Cardiac fibroblast (primary cell): Measurements from ENCODE around the gene RGL2.
"Not testable (repeated sequence)": the region's sequence is repeated elsewhere in the genome, so short reads cannot be mapped to it uniquely, and the experiment has no call there.

Experiments
- DNase-seq, 2 donors: peaks; one replicate each; pipeline versions ENCODE4 v3.0.0 to v3.0.0-alpha.2; 2010; ENCODE audit warnings: low read depth in 2 of 2
- H3K4me3 ChIP-seq, 2 donors: replicated peaks in 1 of 2; 1 replicate in 1 of 2; 2 replicates in 1 of 2; pipeline ENCODE4 v1.5.1; 2011; ENCODE audit warnings: low read depth in 2 of 2, low read length in 2 of 2, mild to moderate bottlenecking in 2 of 2, moderate library complexity in 1 of 2
- TF ChIP-seq, protein P1 (sequence below): IDR thresholded peaks from one replicate; pipeline ENCODE4 v1.5.1; 2011; ENCODE audit warnings: low read depth, mild to moderate bottlenecking, low read length, inconsistent platforms

Gene RGL2

DNA sequence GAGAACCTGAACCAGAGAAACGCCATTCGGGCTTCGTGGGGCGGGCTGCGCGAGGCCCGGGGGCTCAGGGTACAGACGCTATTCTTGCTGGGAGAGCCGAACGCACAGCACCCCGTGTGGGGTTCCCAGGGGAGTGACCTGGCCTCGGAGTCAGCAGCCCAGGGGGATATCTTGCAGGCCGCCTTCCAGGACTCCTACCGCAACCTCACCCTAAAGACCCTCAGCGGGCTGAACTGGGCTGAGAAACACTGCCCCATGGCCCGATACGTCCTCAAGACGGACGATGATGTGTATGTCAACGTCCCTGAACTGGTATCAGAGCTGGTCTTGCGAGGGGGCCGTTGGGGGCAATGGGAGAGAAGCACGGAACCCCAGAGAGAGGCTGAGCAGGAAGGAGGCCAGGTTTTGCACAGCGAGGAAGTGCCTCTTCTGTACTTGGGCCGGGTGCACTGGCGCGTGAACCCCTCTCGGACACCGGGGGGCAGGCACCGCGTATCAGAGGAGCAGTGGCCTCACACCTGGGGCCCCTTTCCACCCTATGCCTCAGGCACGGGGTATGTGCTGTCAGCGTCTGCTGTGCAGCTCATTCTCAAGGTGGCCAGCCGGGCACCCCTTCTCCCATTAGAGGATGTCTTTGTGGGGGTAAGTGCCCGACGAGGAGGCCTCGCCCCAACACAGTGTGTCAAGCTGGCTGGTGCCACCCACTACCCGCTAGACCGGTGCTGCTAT is 20.9 kb downstream of the RGL2 start:
- H3K4me3 ChIP-seq = peak overlapping the region; percentile 46 to 58
- TF ChIP-seq, protein P1, sequence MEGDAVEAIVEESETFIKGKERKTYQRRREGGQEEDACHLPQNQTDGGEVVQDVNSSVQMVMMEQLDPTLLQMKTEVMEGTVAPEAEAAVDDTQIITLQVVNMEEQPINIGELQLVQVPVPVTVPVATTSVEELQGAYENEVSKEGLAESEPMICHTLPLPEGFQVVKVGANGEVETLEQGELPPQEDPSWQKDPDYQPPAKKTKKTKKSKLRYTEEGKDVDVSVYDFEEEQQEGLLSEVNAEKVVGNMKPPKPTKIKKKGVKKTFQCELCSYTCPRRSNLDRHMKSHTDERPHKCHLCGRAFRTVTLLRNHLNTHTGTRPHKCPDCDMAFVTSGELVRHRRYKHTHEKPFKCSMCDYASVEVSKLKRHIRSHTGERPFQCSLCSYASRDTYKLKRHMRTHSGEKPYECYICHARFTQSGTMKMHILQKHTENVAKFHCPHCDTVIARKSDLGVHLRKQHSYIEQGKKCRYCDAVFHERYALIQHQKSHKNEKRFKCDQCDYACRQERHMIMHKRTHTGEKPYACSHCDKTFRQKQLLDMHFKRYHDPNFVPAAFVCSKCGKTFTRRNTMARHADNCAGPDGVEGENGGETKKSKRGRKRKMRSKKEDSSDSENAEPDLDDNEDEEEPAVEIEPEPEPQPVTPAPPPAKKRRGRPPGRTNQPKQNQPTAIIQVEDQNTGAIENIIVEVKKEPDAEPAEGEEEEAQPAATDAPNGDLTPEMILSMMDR = no peak
- DNase-seq = no peak

DNA sequence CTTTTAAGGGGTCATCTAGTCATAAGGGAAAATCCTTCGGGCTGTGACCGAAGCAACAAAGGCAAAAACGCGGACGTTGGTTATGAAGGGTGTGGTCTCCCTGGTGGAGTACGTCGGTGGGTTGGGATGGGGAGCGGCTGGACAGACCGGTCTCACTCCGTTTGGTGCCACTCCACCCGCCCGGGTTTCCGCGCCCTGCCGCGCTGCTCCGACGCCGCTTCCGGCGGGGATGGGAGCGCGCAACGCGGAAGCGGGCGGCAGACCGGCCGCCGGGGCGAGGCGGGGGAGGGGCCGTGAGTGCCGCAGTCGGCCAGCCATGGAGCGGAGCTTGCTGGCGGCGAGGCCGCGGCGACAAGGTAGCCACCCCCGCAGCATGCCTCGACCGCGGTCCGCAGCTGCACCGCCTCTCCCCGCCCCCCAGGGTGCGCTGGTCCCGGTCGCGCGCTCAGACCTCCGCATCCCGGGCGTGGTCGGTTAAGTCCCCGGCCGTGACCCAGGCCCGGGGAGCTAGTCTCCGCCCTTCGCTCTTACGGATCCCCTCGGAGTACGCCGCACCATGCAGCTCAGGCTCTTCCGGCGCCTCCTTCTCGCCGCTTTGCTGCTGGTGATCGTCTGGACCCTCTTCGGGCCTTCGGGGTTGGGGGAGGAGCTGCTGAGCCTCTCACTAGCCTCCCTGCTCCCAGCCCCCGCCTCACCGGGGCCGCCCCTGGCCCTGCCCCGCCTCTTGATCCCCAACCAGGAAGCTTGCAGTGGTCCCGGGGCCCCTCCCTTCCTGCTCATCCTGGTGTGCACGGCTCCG is 21.7 kb downstream of the RGL2 start, which contains the start of gene B3GALT4:
Gene B3GALT4, plus strand, starts transcription at position 260 of the 799 bp plus-strand sequence. Its CDS starts 297 bp downstream, at position 557.
- DNase-seq = peak; percentile 65 to 73
- H3K4me3 ChIP-seq = peak within 1 kb of the TSS; percentile 46 to 58
- TF ChIP-seq, protein P1 = peak; percentile 28

DNA sequence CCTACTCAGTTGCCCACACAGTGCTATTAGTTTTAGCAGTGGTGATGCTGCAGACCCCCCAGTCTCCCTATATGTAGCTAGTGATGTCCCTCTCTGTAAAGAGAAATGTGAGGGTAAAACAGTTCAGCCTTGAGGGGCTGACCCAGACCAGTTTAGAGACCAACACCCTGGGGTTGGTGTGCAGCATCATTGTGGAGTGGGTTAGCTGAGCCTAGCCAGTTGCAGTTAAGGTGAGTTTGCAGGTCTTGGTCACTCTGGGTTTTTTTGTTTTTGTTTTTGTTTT is 22.2 kb downstream of the RGL2 start:
- H3K4me3 ChIP-seq = peak overlapping the region; percentile 35 to 46
- DNase-seq = no peak

DNA sequence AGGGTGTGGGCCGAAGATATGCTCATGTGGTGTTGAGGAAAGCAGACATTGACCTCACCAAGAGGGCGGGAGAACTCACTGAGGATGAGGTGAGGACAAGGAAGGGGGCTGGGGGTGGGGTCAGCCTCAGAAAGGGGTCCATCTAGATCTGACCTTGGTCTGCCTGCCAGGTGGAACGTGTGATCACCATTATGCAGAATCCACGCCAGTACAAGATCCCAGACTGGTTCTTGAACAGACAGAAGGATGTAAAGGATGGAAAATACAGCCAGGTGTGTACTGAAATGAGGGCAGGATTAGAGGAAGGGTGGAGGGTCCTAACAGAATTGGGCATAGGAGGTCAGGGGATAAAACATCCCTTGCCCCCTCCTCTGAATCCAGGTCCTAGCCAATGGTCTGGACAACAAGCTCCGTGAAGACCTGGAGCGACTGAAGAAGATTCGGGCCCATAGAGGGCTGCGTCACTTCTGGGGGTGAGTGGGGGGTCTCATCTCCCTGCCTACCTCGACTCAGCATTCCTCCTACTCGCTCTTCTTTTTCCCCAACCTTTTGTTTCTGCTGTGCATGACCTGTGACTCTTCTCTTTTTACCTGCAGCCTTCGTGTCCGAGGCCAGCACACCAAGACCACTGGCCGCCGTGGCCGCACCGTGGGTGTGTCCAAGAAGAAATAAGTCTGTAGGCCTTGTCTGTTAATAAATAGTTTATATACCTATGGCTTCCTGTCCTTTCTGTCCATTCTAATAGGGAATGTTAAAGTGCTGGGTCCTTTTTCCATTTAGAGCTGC is 22.8 kb downstream of the RGL2 start:
- peak overlapping the region; percentile 7 to 35 for H3K4me3 ChIP-seq
- not testable (repeated sequence) for DNase-seq

More for the DNA sequence above, 22.2 kb downstream of the RGL2 start:
- TF ChIP-seq, protein P1 = no peak

DNA sequence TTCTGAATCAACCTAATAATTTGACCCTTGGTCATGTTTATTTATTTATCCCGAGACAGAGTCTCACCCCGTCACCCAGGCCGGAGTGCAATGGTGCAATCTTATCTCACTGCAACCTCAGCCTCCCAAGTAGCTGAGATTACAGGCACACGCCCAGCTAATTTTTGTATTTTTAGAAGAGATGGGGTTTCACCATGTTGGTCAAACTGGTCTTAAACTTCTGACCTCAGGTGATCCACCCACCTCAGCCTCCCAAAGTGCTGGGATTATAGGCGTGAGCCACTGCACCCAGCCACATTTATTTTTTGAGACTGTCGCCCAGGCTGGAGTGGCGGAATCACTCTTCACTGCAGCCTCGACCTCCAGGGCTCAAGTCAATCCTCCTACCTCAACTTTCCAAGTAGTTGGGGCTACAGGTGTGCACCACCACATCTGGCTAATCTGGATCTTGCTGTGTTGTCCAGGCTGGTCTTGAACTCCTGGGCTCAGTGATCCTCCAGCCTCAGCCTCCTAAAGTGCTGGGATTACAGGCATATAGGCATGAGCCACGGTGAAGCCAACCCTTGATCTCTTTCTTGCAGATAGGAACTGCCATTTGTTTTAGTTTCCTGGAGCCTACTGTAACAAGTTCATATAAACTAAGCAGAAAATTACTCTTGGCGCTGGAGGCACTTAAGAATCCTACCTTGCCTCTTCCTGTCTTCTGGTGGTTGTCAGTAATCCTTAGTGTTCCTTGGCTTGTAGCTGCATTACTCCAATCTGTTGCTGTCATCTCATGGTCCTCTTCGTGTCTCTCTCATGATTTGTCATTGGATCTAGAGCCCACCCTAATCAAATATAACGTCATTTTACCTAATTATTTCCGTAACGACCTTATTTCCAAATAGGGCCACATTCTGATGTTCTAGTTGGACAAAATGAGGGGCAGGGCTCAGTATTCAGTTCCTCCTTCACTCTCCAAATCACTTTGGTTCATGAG is 24.5 kb downstream of the RGL2 start:
- TF ChIP-seq, protein P1 = no peak
- peak overlapping the region; percentile 21 to 95 for H3K4me3 ChIP-seq
- DNase-seq = no peak

DNA sequence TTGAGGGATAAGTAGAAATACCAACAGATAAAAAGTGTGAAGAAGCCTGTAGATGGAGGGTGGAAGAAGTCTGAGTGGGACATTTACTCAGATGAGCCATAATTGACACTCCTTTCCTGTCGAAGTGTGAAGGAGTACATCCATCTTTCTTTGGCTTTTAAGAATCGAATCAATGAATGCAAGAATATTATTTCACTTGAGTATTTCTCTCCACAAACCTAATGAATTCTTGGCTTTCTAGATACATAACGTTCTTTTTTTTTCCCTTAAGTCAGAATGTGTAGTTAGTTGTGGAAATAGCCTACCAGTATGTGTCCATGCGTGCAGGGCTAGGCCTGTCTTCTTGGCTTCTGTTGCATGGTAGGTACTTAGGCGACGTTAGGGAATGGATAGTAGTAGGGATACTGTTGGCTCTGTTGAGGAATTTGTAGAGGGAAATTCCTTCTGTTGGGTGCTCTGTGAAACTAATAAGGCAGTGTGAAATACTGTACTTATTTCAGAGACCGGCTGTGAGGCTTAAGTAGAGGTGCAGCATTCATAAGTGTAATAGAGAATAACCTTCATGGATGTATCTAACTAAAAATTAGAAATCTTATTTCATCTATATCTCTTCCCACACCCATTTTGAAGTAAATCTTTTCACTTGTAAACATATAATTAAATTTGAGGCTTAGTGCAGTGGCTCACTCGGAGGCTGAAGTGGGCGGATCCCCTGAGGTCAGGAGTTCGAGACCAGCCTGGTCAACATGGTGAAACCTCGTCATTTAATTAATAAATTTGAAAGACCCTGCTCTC is 25.4 kb downstream of the RGL2 start:
- TF ChIP-seq, protein P1 = no peak
- peak in 1 of 2 donors; percentile 18 for DNase-seq
- peak overlapping the region; percentile 84 to 95 for H3K4me3 ChIP-seq
